ENCODE results near the gene ZNF296.

The ZNF296 gene

GRCh38 chr19:45030825-45031224 is 45.5 kb downstream of the ZNF296 start:
- no peak overlapping the region for H3K27ac ChIP-seq (ENCODE audit: insufficient read depth in 1 of 2, low read depth in 1 of 2, low read length in 2 of 2, poor library complexity in 1 of 2, severe bottlenecking in 2 of 2)
- H3K4me1 ChIP-seq (ENCODE audit: control extremely low read depth in 1 of 4, control insufficient read depth in 4 of 4, insufficient read depth in 4 of 4, low read length in 3 of 4), result no peaks in the 10 kb centered on the region
- peaks cover 3 to 53% (median 24%) of the 10 kb centered on the region in 4 experiments for H3K36me3 ChIP-seq (ENCODE audit: control insufficient read depth in 4 of 4, insufficient read depth in 4 of 4, low read length in 3 of 4)
- H3K27me3 ChIP-seq (replicated peaks in 2 of 5; ENCODE audit: control insufficient read depth in 4 of 5, insufficient read depth in 5 of 5, low read length in 4 of 5), result no peaks in the 10 kb centered on the region
- H3K4me3 ChIP-seq (ENCODE audit: control insufficient read depth in 1 of 7, extremely low read depth in 1 of 7, insufficient read depth in 4 of 7, low read depth in 2 of 7, low read length in 6 of 7), result no peak overlapping the region
- 100% methylated on average over 4 of the region's 6 CpGs for WGBS (ENCODE audit: insufficient coverage)
- CTCF ChIA-PET, result interaction anchor here (0.7 to 2.5 kb wide), 3 partner anchors 12 to 29 kb away, joined by 3 to 7 read pairs (median 4); no protein-coding TSS in a partner anchor
- H3K9me3 ChIP-seq (ENCODE audit: control extremely low read depth in 1 of 5, control insufficient read depth in 4 of 5, insufficient read depth in 2 of 5, low read depth in 1 of 5, low read length in 4 of 5), result peaks cover 0 to 5% (median 0%) of the 10 kb centered on the region in 5 experiments
- no peak for DNase-seq
- POLR2A ChIA-PET, result no interaction called here

GRCh38 chr19:45027371-45027770 is 48.9 kb downstream of the ZNF296 start:
- CTCF ChIA-PET, result interaction anchor here (0.6 to 1.3 kb wide), 3 partner anchors 32 to 111 kb away, joined by 3 read pairs; no protein-coding TSS in a partner anchor
- DNase-seq, result no peak
- 100% methylated on average over 2 of the region's 2 CpGs for WGBS (ENCODE audit: insufficient coverage)
- no peak overlapping the region for H3K27ac ChIP-seq (ENCODE audit: insufficient read depth in 1 of 2, low read depth in 1 of 2, low read length in 2 of 2, poor library complexity in 1 of 2, severe bottlenecking in 2 of 2)
- H3K27me3 ChIP-seq (replicated peaks in 2 of 5; ENCODE audit: control insufficient read depth in 4 of 5, insufficient read depth in 5 of 5, low read length in 4 of 5), result no peaks in the 10 kb centered on the region
- peaks cover 0 to 2% (median 0%) of the 10 kb centered on the region in 5 experiments for H3K9me3 ChIP-seq (ENCODE audit: control extremely low read depth in 1 of 5, control insufficient read depth in 4 of 5, insufficient read depth in 2 of 5, low read depth in 1 of 5, low read length in 4 of 5)
- no peaks in the 10 kb centered on the region for H3K4me1 ChIP-seq (ENCODE audit: control extremely low read depth in 1 of 4, control insufficient read depth in 4 of 4, insufficient read depth in 4 of 4, low read length in 3 of 4)
- no peak overlapping the region for H3K4me3 ChIP-seq (ENCODE audit: control insufficient read depth in 1 of 7, extremely low read depth in 1 of 7, insufficient read depth in 4 of 7, low read depth in 2 of 7, low read length in 6 of 7)
- POLR2A ChIA-PET, result interaction anchor here (1.0 kb wide), 1 partner anchor 17 kb away, joined by 3 read pairs; no protein-coding TSS in a partner anchor
- peaks cover 11 to 35% (median 18%) of the 10 kb centered on the region in 4 experiments for H3K36me3 ChIP-seq (ENCODE audit: control insufficient read depth in 4 of 4, insufficient read depth in 4 of 4, low read length in 3 of 4)

DNA sequence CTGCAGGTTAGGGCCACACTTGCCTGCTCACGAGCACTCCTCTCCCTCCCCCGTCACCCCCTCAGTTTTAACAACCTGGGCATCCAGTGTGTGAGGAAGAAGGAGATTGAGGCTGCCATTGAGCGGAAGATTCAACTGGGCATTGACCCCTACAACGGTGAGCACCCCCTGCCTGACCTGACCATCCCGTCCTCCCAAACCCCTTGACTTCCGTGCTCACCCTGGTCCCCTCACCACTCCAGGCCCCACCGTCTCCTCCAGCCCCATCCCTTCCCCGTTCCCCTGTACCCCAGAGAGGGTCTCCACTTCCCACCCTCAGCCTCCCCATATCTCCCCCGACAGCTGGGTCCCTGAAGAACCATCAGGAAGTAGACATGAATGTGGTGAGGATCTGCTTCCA is 51.0 kb downstream of the ZNF296 start:
- Histone ChIP-seq H3K36me3 (ENCODE audit: control insufficient read depth in 4 of 4, insufficient read depth in 4 of 4, low read length in 3 of 4) (peaks cover 9 to 30% (median 12%) of the 10 kb centered on the region in 4 experiments), H3K27me3 (replicated peaks in 2 of 5; ENCODE audit: control insufficient read depth in 4 of 5, insufficient read depth in 5 of 5, low read length in 4 of 5) (no peaks in the 10 kb centered on the region), H3K4me3 (ENCODE audit: control insufficient read depth in 1 of 7, extremely low read depth in 1 of 7, insufficient read depth in 4 of 7, low read depth in 2 of 7, low read length in 6 of 7) (no peak overlapping the region), H3K9me3 (ENCODE audit: control extremely low read depth in 1 of 5, control insufficient read depth in 4 of 5, insufficient read depth in 2 of 5, low read depth in 1 of 5, low read length in 4 of 5) (no peaks in the 10 kb centered on the region), H3K27ac (ENCODE audit: insufficient read depth in 1 of 2, low read depth in 1 of 2, low read length in 2 of 2, poor library complexity in 1 of 2, severe bottlenecking in 2 of 2) (no peak overlapping the region), H3K4me1 (ENCODE audit: control extremely low read depth in 1 of 4, control insufficient read depth in 4 of 4, insufficient read depth in 4 of 4, low read length in 3 of 4) (no peaks in the 10 kb centered on the region)
- 93% methylated on average over 3 of the region's 9 CpGs for WGBS (ENCODE audit: insufficient coverage)
- ChIA-PET POLR2A (no interaction called here), CTCF (no interaction called here)
- DNase-seq, result no peak

DNA sequence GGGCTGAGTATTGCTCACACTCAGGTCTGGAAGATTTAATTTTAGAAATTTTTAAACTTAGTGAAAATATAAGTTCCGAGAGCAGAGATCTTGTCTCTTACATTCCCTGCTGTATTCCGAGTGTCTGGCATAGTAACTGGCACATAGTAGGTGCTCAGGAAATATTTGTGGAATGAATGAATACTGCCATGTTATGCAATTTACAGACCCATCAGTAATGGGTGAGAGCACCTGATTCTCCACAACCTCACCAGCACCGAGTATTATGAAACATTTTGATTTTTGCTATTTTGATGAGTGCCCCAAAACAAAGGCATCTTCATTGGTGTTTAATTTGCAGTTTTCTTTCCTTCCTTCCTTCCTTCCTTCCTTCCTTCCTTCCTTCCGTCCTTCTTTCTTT is 53.2 kb downstream of the ZNF296 start:
- 91% methylated on average over 4 of the region's 4 CpGs for WGBS (ENCODE audit: insufficient coverage)
- CTCF ChIA-PET, result interaction anchor here (1.7 kb wide), 1 partner anchor 16 kb away, joined by 5 read pairs; the partner anchor contains the start of gene CLASRP
- POLR2A ChIA-PET, result no interaction called here
- no peak for DNase-seq
- H3K27me3 ChIP-seq (replicated peaks in 2 of 5; ENCODE audit: control insufficient read depth in 4 of 5, insufficient read depth in 5 of 5, low read length in 4 of 5), result no peaks in the 10 kb centered on the region
- H3K36me3 ChIP-seq (ENCODE audit: control insufficient read depth in 4 of 4, insufficient read depth in 4 of 4, low read length in 3 of 4), result peaks cover 0 to 17% (median 9%) of the 10 kb centered on the region in 4 experiments
- no peak overlapping the region for H3K27ac ChIP-seq (ENCODE audit: insufficient read depth in 1 of 2, low read depth in 1 of 2, low read length in 2 of 2, poor library complexity in 1 of 2, severe bottlenecking in 2 of 2)
- H3K9me3 ChIP-seq (ENCODE audit: control extremely low read depth in 1 of 5, control insufficient read depth in 4 of 5, insufficient read depth in 2 of 5, low read depth in 1 of 5, low read length in 4 of 5), result no peaks in the 10 kb centered on the region
- H3K4me1 ChIP-seq (ENCODE audit: control extremely low read depth in 1 of 4, control insufficient read depth in 4 of 4, insufficient read depth in 4 of 4, low read length in 3 of 4), result no peaks in the 10 kb centered on the region
- no peak overlapping the region for H3K4me3 ChIP-seq (ENCODE audit: control insufficient read depth in 1 of 7, extremely low read depth in 1 of 7, insufficient read depth in 4 of 7, low read depth in 2 of 7, low read length in 6 of 7)

GRCh38 chr19:45021971-45022370 is 54.3 kb downstream of the ZNF296 start:
- Histone ChIP-seq H3K36me3 (ENCODE audit: control insufficient read depth in 4 of 4, insufficient read depth in 4 of 4, low read length in 3 of 4) (peaks cover 0 to 12% (median 8%) of the 10 kb centered on the region in 4 experiments), H3K9me3 (ENCODE audit: control extremely low read depth in 1 of 5, control insufficient read depth in 4 of 5, insufficient read depth in 2 of 5, low read depth in 1 of 5, low read length in 4 of 5) (no peaks in the 10 kb centered on the region), H3K4me3 (ENCODE audit: control insufficient read depth in 1 of 7, extremely low read depth in 1 of 7, insufficient read depth in 4 of 7, low read depth in 2 of 7, low read length in 6 of 7) (no peak overlapping the region), H3K4me1 (ENCODE audit: control extremely low read depth in 1 of 4, control insufficient read depth in 4 of 4, insufficient read depth in 4 of 4, low read length in 3 of 4) (no peaks in the 10 kb centered on the region), H3K27ac (ENCODE audit: insufficient read depth in 1 of 2, low read depth in 1 of 2, low read length in 2 of 2, poor library complexity in 1 of 2, severe bottlenecking in 2 of 2) (no peak overlapping the region), H3K27me3 (replicated peaks in 2 of 5; ENCODE audit: control insufficient read depth in 4 of 5, insufficient read depth in 5 of 5, low read length in 4 of 5) (no peaks in the 10 kb centered on the region)
- 96% methylated on average over 13 of the region's 14 CpGs for WGBS (ENCODE audit: insufficient coverage)
- ChIA-PET POLR2A (interaction anchor here (0.6 to 0.9 kb wide), 2 partner anchors 17 to 182 kb away, joined by 3 to 4 read pairs; partner anchors contain the start of gene CLASRP), CTCF (interaction anchor here (0.6 to 1.7 kb wide), 3 partner anchors 14 to 32 kb away, joined by 3 to 5 read pairs (median 4); partner anchors contain the start of gene CLASRP)
- no peak for DNase-seq

Measured in common myeloid progenitor, CD34-positive (primary cell).